OCI-LY1 (cell line): Measurements from ENCODE around the gene PWP2.

Experiments used
- H2AFZ ChIP-seq: fragments of 200-600 bp; sonication (generic), shearing (Covaris generic); 2 replicates; pipeline ENCODE4 v1.6.0; 2014; ENCODE audit warnings: antibody characterized with exemption, mild to moderate bottlenecking, low read length
- H3F3A ChIP-seq: fragments of 200-600 bp; sonication (generic), shearing (Covaris generic); 2 replicates; pipeline ENCODE4 v1.6.0; 2014; ENCODE audit warnings: mild to moderate bottlenecking, antibody characterized with exemption, low read length, moderate library complexity; ENCODE audit not compliant: insufficient read depth
- H3K27ac ChIP-seq: fragments of 200-600 bp; sonication (generic); 2 replicates; pipeline ENCODE4 v1.5.1; 2014; ENCODE audit warnings: low read length, mixed run types, mild to moderate bottlenecking, low read depth; ENCODE audit not compliant: poor library complexity, severe bottlenecking
- H3K27me3 ChIP-seq: fragments of 200-600 bp; sonication (generic); 2 replicates; pipeline ENCODE4 v1.6.0; 2014; ENCODE audit warnings: antibody characterized with exemption, mild to moderate bottlenecking, low read length, moderate library complexity; ENCODE audit not compliant: insufficient read depth
- H3K36me3 ChIP-seq: fragments of 200-600 bp; sonication (generic); 2 replicates; pipeline ENCODE4 v1.6.1; 2014; ENCODE audit warnings: mild to moderate bottlenecking, antibody characterized with exemption, low read length, moderate library complexity, mixed read lengths; ENCODE audit not compliant: insufficient read depth
- H3K4me1 ChIP-seq: fragments of 200-600 bp; sonication (generic); 2 replicates; pipeline ENCODE4 v1.5.1; 2014; ENCODE audit warnings: mild to moderate bottlenecking, low read length, moderate library complexity; ENCODE audit not compliant: insufficient read depth, severe bottlenecking
- H3K4me2 ChIP-seq: fragments of 200-600 bp; sonication (generic), shearing (Covaris generic); 2 replicates; pipeline ENCODE4 v1.6.1; 2014; ENCODE audit warnings: low read length
- H3K4me3 ChIP-seq: fragments of 200-600 bp; sonication (generic); 2 replicates; pipeline ENCODE4 v1.5.1; 2014; ENCODE audit warnings: low read length, low read depth, mild to moderate bottlenecking, mixed read lengths; ENCODE audit not compliant: poor library complexity, severe bottlenecking
- H3K79me2 ChIP-seq: fragments of 200-600 bp; shearing (Covaris generic); 2 replicates; pipeline ENCODE4 v1.6.1; 2016; ENCODE audit warnings: mixed run types, low read length, mixed read lengths; ENCODE audit not compliant: insufficient read depth
- H3K9ac ChIP-seq: fragments of 200-600 bp; sonication (generic), shearing (Covaris generic); 2 replicates; pipeline ENCODE4 v1.6.1; 2014; ENCODE audit warnings: mild to moderate bottlenecking, low read length, mixed read lengths
- H3K9me2 ChIP-seq: fragments of 200-600 bp; sonication (generic), shearing (Covaris generic); 2 replicates; pipeline ENCODE4 v1.6.1; 2014; ENCODE audit warnings: low read depth, mild to moderate bottlenecking, low read length, mixed read lengths
- H3K9me3 ChIP-seq: fragments of 200-600 bp; shearing (Covaris generic); 2 replicates; pipeline ENCODE4 v1.6.1; 2014; ENCODE audit warnings: low read length, mixed read lengths
- H4K20me1 ChIP-seq: fragments of 200-600 bp; sonication (generic), shearing (Covaris generic); 2 replicates; pipeline ENCODE4 v1.6.0; 2016; ENCODE audit warnings: mild to moderate bottlenecking, low read length; ENCODE audit not compliant: insufficient read depth
- CTCF ChIP-seq: fragments of 200-600 bp; sonication (generic), shearing (Covaris generic); IDR thresholded peaks from 2 replicates; pipeline ENCODE4 v1.5.1; 2017; ENCODE audit warnings: mild to moderate bottlenecking, antibody characterized with exemption, low read length, moderate library complexity, mixed read lengths
- EZH2 ChIP-seq: fragments of 200-600 bp; sonication (generic), shearing (Covaris generic); IDR thresholded peaks from 2 replicates; pipeline ENCODE4 v1.8.0; 2017; ENCODE audit warnings: borderline replicate concordance, mixed run types, mild to moderate bottlenecking, antibody characterized with exemption, low read length, moderate library complexity, mixed read lengths

Gene PWP2

DNA sequence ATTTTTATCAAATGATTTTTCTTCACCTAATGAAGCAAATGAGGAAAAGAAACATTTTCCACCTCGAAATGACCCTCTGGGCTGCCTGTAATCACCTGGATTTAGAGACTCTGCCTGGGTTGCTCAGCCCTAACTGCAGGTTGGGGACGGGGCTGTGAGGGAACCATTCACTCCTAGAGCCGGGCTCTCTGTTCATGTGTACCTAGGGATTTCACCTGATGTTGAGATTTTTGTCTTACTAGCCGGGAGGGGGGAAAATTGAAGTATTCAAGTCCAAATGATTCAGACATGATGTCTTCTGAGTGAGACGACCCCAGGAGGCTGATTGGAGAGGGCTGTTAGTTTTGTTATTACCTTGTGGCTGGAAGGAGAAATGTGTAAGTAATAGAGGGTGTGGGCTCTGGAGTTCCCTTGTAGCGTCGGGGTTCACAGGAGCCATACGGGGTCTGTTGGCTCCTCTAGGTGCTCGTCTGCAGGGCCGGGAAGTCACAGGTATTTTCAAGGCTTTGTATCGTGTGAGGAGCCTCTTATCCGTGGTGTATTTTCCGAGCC, 42.3 kb upstream of the PWP2 start:
- H3K79me2 ChIP-seq, result no peaks in the 10 kb centered on the region
- H3K4me1 ChIP-seq, result peaks cover 11% of the 10 kb centered on the region
- no peak overlapping the region for H2AFZ ChIP-seq
- no peak overlapping the region for H3K4me3 ChIP-seq
- no peaks in the 10 kb centered on the region for H3K9me3 ChIP-seq
- H3K27me3 ChIP-seq, result no peaks in the 10 kb centered on the region
- no peaks in the 10 kb centered on the region for H3K9me2 ChIP-seq
- TF ChIP-seq EZH2 (no peak), CTCF (no peak)
- H3K9ac ChIP-seq, result no peak overlapping the region
- H3K4me2 ChIP-seq, result no peak overlapping the region
- H3K27ac ChIP-seq, result no peak overlapping the region
- peaks cover 68% of the 10 kb centered on the region for H3K36me3 ChIP-seq
- no peaks in the 10 kb centered on the region for H4K20me1 ChIP-seq
- no peaks in the 10 kb centered on the region for H3F3A ChIP-seq

- Histone ChIP-seq H3K27me3 (no peaks in the 10 kb centered on the region), H2AFZ (no peak overlapping the region), H3K4me2 (no peak overlapping the region), H3K4me1 (peaks cover 11% of the 10 kb centered on the region), H3F3A (no peaks in the 10 kb centered on the region), H3K9me3 (no peaks in the 10 kb centered on the region), H3K9me2 (no peaks in the 10 kb centered on the region), H3K79me2 (no peaks in the 10 kb centered on the region), H4K20me1 (no peaks in the 10 kb centered on the region), H3K27ac (no peak overlapping the region), H3K9ac (no peak overlapping the region), H3K36me3 (peaks cover 70% of the 10 kb centered on the region), H3K4me3 (no peak overlapping the region)
- TF ChIP-seq EZH2 (no peak), CTCF (no peak)
Observed at GRCh38 chr21:44065428-44065827, 41.8 kb upstream of the PWP2 start.

- H2AFZ ChIP-seq, result no peak overlapping the region
- H4K20me1 ChIP-seq, result no peaks in the 10 kb centered on the region
- no peak overlapping the region for H3K9ac ChIP-seq
- no peak overlapping the region for H3K27ac ChIP-seq
- TF ChIP-seq EZH2, result no peak
- no peak for TF ChIP-seq CTCF
- H3F3A ChIP-seq, result no peaks in the 10 kb centered on the region
- no peaks in the 10 kb centered on the region for H3K9me2 ChIP-seq
- no peaks in the 10 kb centered on the region for H3K27me3 ChIP-seq
- peaks cover 76% of the 10 kb centered on the region for H3K36me3 ChIP-seq
- peaks cover 11% of the 10 kb centered on the region for H3K4me1 ChIP-seq
- no peaks in the 10 kb centered on the region for H3K9me3 ChIP-seq
- no peak overlapping the region for H3K4me3 ChIP-seq
- no peaks in the 10 kb centered on the region for H3K79me2 ChIP-seq
- no peak overlapping the region for H3K4me2 ChIP-seq
Observed at GRCh38 chr21:44066116-44066515, 41.1 kb upstream of the PWP2 start.
